Suprapubic skin (tissue), 4 donors: ENCODE measurements around the gene SLC17A3.

Experiments used
- CTCF ChIP-seq, 2 donors: fragments of 200-600 bp in 1 of 2; fragments of 450-650 bp in 1 of 2; sonication (generic) in 1 of 2; IDR thresholded peaks; one replicate each; pipeline ENCODE4 v1.5.1; 2016 to 2019; ENCODE audit warnings: antibody characterized with exemption in 2 of 2, mild to moderate bottlenecking in 1 of 2, moderate library complexity in 1 of 2
- EP300 ChIP-seq: sonication (generic); formaldehyde crosslinking; IDR thresholded peaks from one replicate; pipeline ENCODE4 v1.6.1; 2017; ENCODE audit warnings: antibody characterized with exemption
- POLR2AphosphoS5 ChIP-seq, 3 donors: sonication (generic); formaldehyde crosslinking; IDR thresholded peaks; one replicate each; pipeline ENCODE4 v1.6.1; 2017; ENCODE audit warnings: antibody characterized with exemption in 3 of 3

- no peak for TF ChIP-seq CTCF (IDR thresholded peaks at IDR 0.05)
- no peak for TF ChIP-seq EP300
- TF ChIP-seq POLR2AphosphoS5 (IDR thresholded peaks at IDR 0.05), result no peak
Observed at GRCh38 chr6:25842526-25842925, 31.5 kb downstream of the SLC17A3 start.
